GM19395 (cell line): Measurements from ENCODE around the gene PYDC1.
"Not testable (repeated sequence)": the region's sequence is repeated elsewhere in the genome, so short reads cannot be mapped to it uniquely, and the experiment has no call there.

ENCODE experiments used
- ATAC-seq: cut with Tn5 transposase; IDR thresholded peaks from one replicate; pipeline ENCODE4 v1.9.1; 2021; ENCODE audit warnings: mild to moderate bottlenecking, moderate library complexity; ENCODE audit not compliant: unreplicated experiment

Gene PYDC1

GRCh38 chr16:31198207-31198882, 18.6 kb downstream of the PYDC1 start:
- ATAC-seq = no peak

GRCh38 chr16:31196324-31197088, 20.4 kb downstream of the PYDC1 start:
- ATAC-seq = no peak

GRCh38 chr16:31195861-31196260, 21.1 kb downstream of the PYDC1 start:
- not testable (repeated sequence) for ATAC-seq

DNA sequence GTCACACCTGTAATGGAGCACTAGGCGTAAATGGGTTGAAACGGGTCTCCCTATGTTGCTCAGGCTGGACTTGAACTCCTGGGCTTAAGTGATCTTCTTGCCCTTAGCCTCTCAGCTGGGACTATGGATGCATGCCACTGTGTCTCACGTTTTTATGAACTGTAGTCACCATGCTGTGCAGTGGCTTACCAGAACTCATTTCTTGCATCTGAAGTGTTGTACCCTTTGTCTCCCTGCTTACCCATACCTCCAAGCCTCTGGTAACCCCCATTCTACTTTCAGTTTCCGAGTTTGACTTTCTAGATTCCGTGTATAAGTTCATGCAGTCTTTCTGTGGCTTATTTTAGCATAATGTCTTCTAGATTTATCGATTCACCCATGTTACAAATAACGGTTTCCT, 22.0 kb downstream of the PYDC1 start:
- ATAC-seq = no peak

- ATAC-seq = no peak
These were observed 23.1 kb downstream of the PYDC1 start for GRCh38 chr16:31193874-31194273.

DNA sequence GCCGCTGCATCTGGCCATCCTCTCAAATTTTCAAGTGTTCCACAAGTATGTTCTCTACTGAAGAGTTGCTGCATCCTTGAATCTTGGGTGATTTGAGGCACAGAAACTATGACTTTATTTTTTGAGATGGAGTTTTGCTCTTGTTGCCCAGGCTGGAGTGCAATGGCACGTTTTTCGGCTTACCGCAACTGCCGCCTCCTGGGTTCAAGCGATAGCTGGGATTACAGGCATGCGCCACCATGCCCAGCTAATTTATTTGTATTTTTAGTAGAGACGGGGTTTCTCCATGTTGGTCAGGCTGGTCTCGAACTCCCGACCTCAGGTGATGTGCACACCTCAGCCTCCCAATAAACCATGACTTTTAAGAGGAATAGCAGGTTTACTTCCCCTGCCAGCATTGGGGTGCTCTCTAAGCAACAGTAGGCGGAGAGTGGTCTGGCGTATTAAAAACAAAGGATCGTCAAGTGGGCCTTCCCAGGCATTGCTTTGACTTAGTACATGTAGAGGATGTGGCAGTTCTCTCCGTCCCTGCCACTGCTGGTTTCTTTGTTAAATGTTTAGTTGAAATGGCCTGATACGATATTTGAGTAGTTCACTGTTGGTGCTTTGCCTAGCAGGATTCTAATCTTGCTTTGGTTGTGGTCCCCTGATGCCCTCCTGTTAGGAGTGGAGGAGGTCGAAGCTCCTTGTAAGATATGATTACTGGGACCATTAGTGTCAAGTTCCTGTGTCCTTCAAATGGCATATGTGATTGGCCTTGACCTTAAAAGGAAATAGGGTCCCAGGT, 23.9 kb downstream of the PYDC1 start:
- ATAC-seq = no peak

DNA sequence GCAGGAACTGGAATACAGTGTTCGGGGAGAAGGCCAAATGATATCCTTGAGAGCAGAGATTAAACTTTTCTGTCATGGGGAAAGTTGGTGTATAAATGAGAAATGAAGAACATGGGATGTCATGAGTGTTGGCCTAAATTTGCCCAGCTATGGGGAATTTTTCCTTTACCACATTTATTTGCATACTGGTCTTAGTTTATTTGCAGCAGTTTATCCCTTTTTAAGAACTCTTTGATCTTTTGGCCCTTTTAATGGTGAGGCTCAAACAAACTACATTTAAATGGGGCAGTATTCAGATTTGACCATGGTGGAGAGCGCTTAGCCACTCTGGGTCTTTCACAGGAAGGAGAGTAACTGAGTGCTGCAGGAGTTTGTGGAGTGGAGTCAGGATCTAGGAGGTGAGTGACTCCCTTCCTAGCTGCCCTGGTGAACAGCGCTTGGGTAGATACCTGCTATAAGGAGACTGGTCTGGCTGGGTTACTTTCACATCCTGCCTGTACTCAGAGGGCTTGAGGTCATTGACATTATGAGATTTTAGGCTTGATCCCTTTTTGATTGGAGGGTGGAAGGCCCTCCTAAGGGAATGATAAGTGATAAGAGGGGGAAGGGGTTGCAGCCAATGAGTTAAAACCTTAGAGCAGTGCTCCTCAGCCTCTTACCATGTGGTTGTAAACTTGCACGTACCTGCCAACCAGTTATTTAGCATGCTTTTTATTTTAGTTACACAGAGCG, 25.1 kb downstream of the PYDC1 start:
- ATAC-seq = no peak

GRCh38 chr16:31190818-31191444, 26.0 kb downstream of the PYDC1 start:
- ATAC-seq = no peak

DNA sequence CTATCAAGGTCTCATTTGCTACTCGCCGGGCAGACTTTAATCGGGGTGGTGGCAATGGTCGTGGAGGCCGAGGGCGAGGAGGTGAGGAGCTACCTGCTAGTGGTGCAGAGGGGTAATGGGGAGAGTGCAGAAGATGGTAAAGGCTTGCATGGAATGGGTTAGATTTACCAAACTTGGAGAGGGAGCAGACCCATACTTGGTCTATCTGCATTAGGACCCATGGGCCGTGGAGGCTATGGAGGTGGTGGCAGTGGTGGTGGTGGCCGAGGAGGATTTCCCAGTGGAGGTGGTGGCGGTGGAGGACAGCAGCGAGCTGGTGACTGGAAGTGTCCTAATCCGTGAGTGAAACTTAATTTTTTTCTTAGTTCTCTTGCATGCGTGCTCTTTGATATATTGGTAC, 26.9 kb downstream of the PYDC1 start:
- ATAC-seq = no peak

DNA sequence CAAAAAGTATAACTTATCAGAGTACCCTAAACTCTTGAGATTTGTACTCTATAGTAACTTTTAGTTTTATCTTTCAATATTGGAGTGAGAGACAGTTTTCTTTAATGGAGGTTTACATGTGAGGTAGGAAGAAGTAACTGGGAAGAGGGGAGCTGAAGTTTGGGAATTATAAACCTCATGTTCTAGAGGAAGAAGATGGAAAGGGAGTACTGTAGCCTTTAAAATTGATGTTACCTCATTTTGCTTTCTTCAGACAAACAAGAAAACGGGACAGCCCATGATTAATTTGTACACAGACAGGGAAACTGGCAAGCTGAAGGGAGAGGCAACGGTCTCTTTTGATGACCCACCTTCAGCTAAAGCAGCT, 27.5 kb downstream of the PYDC1 start:
- no peak for ATAC-seq

GRCh38 chr16:31188450-31189411, 28.2 kb downstream of the PYDC1 start:
- no peak for ATAC-seq

- no peak for ATAC-seq
These were observed 29.1 kb downstream of the PYDC1 start for GRCh38 chr16:31187808-31188189.

- ATAC-seq = no peak
These were observed 29.8 kb downstream of the PYDC1 start for GRCh38 chr16:31186930-31187807.

GRCh38 chr16:31186176-31186575, 30.8 kb downstream of the PYDC1 start:
- ATAC-seq = no peak

DNA sequence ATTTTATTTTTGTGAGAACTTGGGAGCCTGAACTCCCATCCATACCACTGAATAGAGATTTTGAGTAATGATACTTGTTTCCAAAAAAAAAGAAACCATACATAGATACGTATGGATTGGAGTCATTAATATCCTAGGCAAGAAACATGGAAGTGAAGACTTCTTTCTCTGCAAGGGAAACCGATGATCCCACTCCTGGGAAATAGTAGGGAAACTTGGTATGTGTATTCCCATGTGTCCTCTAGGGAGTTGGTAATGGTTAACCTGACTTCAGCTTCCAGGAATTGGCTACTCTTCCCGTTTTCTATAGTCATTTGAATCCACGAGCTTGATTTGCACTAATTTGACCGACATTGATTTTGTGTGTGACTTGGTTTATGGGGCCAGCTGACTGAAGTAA, 31.6 kb downstream of the PYDC1 start:
- ATAC-seq = no peak

DNA sequence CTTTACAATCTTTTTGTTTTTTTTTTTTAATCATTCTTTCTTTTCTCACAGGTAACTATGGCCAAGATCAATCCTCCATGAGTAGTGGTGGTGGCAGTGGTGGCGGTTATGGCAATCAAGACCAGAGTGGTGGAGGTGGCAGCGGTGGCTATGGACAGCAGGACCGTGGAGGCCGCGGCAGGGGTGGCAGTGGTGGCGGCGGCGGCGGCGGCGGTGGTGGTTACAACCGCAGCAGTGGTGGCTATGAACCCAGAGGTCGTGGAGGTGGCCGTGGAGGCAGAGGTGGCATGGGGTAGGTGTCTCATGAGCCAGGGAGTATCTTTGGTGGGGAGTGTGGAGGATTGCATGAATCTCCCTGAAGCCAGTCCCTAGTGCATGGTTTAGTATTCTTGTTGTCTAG, 32.0 kb downstream of the PYDC1 start:
- no peak for ATAC-seq

- no peak for ATAC-seq
These were observed 33.2 kb downstream of the PYDC1 start for GRCh38 chr16:31183432-31184428.
